Activated CD8-positive, alpha-beta memory T cell treated with anti-CD3 and anti-CD28 coated beads for 48 hours (primary cell): Measurements from ENCODE around the gene REC8.

Experiments used
- DNase-seq, 3 experiments: peaks; one replicate each; pipeline ENCODE4 v3.0.0-alpha.2; 2020; ENCODE audit warnings: low read depth in 2 of 3, low spot score in 2 of 3

The REC8 gene

GRCh38 chr14:24137529-24138395 lies 34.1 kb upstream of the REC8 start:
- DNase-seq = no peak

- no peak for DNase-seq
Observed at GRCh38 chr14:24138396-24139271, 33.2 kb upstream of the REC8 start.

- no peak for DNase-seq
Observed at GRCh38 chr14:24139272-24139934, 32.5 kb upstream of the REC8 start.

GRCh38 chr14:24141097-24141880 lies 30.6 kb upstream of the REC8 start, which contains the start of gene EMC9:
TSS of gene EMC9 (minus strand) at chr14:24141591. CDS start at chr14:24141304, 287 bp downstream.
- peak; percentile 97 to 98 (median 97) for DNase-seq

GRCh38 chr14:24143511-24143910 lies 28.4 kb upstream of the REC8 start:
- DNase-seq = no peak

GRCh38 chr14:24144451-24144850 lies 27.4 kb upstream of the REC8 start:
- DNase-seq = no peak

GRCh38 chr14:24145219-24145618 lies 26.7 kb upstream of the REC8 start:
- DNase-seq = no peak

- no peak for DNase-seq
Observed at GRCh38 chr14:24145690-24146452, 26.0 kb upstream of the REC8 start.

GRCh38 chr14:24146453-24146977 lies 25.4 kb upstream of the REC8 start, which contains the start of gene PSME2:
TSS of gene PSME2 (minus strand) at chr14:24146610. CDS start at chr14:24146581, 29 bp downstream.
- DNase-seq = peak; percentile 74 to 88 (median 80)

GRCh38 chr14:24146978-24147760 lies 24.7 kb upstream of the REC8 start, which contains the start of gene RNF31:
TSS of gene RNF31 (plus strand) at chr14:24147498. CDS start at chr14:24147699, 201 bp downstream.
- DNase-seq = peak; percentile 82 to 93 (median 84)

- DNase-seq = no peak
Observed at GRCh38 chr14:24147761-24148428, 24.0 kb upstream of the REC8 start.

GRCh38 chr14:24149302-24149969 lies 22.4 kb upstream of the REC8 start:
- DNase-seq = no peak

- no peak for DNase-seq
Observed at GRCh38 chr14:24150061-24150460, 21.8 kb upstream of the REC8 start.

- no peak for DNase-seq
Observed at GRCh38 chr14:24150567-24150966, 21.3 kb upstream of the REC8 start.

- DNase-seq = no peak
Observed at GRCh38 chr14:24150993-24151392, 20.9 kb upstream of the REC8 start.

GRCh38 chr14:24151404-24152080 lies 20.3 kb upstream of the REC8 start:
- no peak for DNase-seq

- DNase-seq = no peak
Observed at GRCh38 chr14:24155100-24155499, 16.8 kb upstream of the REC8 start.
